WTC11 (cell line): Measurements from ENCODE around the gene TMEM92. TPM values are rescaled to one million over a fixed set of nuclear protein-coding genes. Genes with fewer than 3 reads are reported as not detected.

Source experiments
- ATAC-seq: fragments of 200-7000 bp; cut with Tn5 transposase; 2 replicates; pipeline ENCODE4 v1.10.0; 2021; ENCODE audit warnings: mild to moderate bottlenecking, moderate library complexity
- CTCF ChIA-PET: fragments of 300-600 bp; sonication (Branson Sonifier 250); formaldehyde crosslinking; loops from one replicate; lab custom pipeline; 2021; ENCODE audit warnings: antibody characterized with exemption; lab: Charles Lee
- POLR2A ChIA-PET: fragments of 350-600 bp; sonication (Branson Sonifier 250); formaldehyde crosslinking; loops from one replicate; lab custom pipeline; 2021; ENCODE audit warnings: antibody characterized with exemption; lab: Charles Lee
- DNase-seq: peaks from one replicate; pipeline ENCODE4 v3.0.0; 2021; ENCODE audit warnings: low spot score
- H3K27ac Mint-ChIP-seq: 2 replicates; pipeline ENCODE4 v1.8.0; 2021; ENCODE audit warnings: mixed read lengths
- H3K27me3 Mint-ChIP-seq: 2 replicates; pipeline ENCODE4 v1.8.0; 2021; ENCODE audit warnings: low read depth, mild to moderate bottlenecking, moderate library complexity, mixed read lengths
- H3K36me3 Mint-ChIP-seq: 2 replicates; pipeline ENCODE4 v1.8.0; 2021; ENCODE audit warnings: mixed read lengths
- H3K4me1 Mint-ChIP-seq: 2 replicates; pipeline ENCODE4 v1.8.0; 2022; ENCODE audit warnings: mixed read lengths
- H3K4me3 Mint-ChIP-seq: 2 replicates; pipeline ENCODE4 v1.8.0; 2021; ENCODE audit warnings: mild to moderate bottlenecking, moderate library complexity, mixed read lengths
- H3K9me3 Mint-ChIP-seq: 2 replicates; pipeline ENCODE4 v1.8.0; 2021; ENCODE audit warnings: mixed read lengths
- AR ChIP-seq: fragments of 250-450 bp; sonication (Bioruptor Pico); IDR thresholded peaks from 2 replicates; pipeline ENCODE4 v1.9.0; 2021; ENCODE audit warnings: mild to moderate bottlenecking
- CREB1 ChIP-seq: sonication (generic); formaldehyde crosslinking; IDR thresholded peaks from 2 replicates; pipeline ENCODE4 v1.8.0; 2023; ENCODE audit warnings: mild to moderate bottlenecking, missing genetic modification reagents
- E2F1 ChIP-seq: sonication (generic); formaldehyde crosslinking; IDR thresholded peaks from 2 replicates; pipeline ENCODE4 v1.8.0; 2022; ENCODE audit warnings: mild to moderate bottlenecking, missing genetic modification reagents
- E2F4 ChIP-seq: sonication (generic); formaldehyde crosslinking; IDR thresholded peaks from 2 replicates; pipeline ENCODE4 v1.8.1; 2022; ENCODE audit warnings: low read depth, mild to moderate bottlenecking, moderate library complexity, missing genetic modification reagents, borderline replicate concordance
- E2F5 ChIP-seq: sonication (generic); formaldehyde crosslinking; IDR thresholded peaks from 2 replicates; pipeline ENCODE4 v1.8.1; 2022; ENCODE audit warnings: mild to moderate bottlenecking, moderate library complexity, missing genetic modification reagents
- GRHL2 ChIP-seq: fragments of 250-450 bp; sonication (Bioruptor Pico); IDR thresholded peaks from 2 replicates; pipeline ENCODE4 v1.8.0; 2022; ENCODE audit warnings: mild to moderate bottlenecking, moderate library complexity; ENCODE audit not compliant: insufficient replicate concordance, severe bottlenecking
- HMGA2 ChIP-seq: fragments of 250-450 bp; sonication (Bioruptor Pico); IDR thresholded peaks from 2 replicates; pipeline ENCODE4 v1.4.0; 2021; ENCODE audit warnings: mild to moderate bottlenecking, moderate library complexity
- IRF1 ChIP-seq: sonication (generic); formaldehyde crosslinking; IDR thresholded peaks from 2 replicates; pipeline ENCODE4 v1.8.0; 2023; ENCODE audit warnings: missing genetic modification reagents
- KAT7 ChIP-seq: sonication (generic); formaldehyde crosslinking; IDR thresholded peaks from 2 replicates; pipeline ENCODE4 v1.8.1; 2023; ENCODE audit warnings: missing genetic modification reagents, mild to moderate bottlenecking, borderline replicate concordance
- MYBL2 ChIP-seq: sonication (generic); formaldehyde crosslinking; IDR thresholded peaks from 2 replicates; pipeline ENCODE4 v1.8.1; 2023; ENCODE audit warnings: mild to moderate bottlenecking, moderate library complexity, missing genetic modification reagents
- TEAD1 ChIP-seq: sonication (generic); formaldehyde crosslinking; IDR thresholded peaks from 2 replicates; pipeline ENCODE4 v1.8.0; 2022; ENCODE audit warnings: mild to moderate bottlenecking, missing genetic modification reagents
- TEAD4 ChIP-seq: sonication (generic); formaldehyde crosslinking; IDR thresholded peaks from 2 replicates; pipeline ENCODE4 v1.8.0; 2022; ENCODE audit warnings: mild to moderate bottlenecking, missing genetic modification reagents
- ZNF263 ChIP-seq: sonication (generic); formaldehyde crosslinking; IDR thresholded peaks from 2 replicates; pipeline ENCODE4 v1.8.1; 2022; ENCODE audit warnings: low read depth, mild to moderate bottlenecking, moderate library complexity, missing genetic modification reagents
- ZNF281 ChIP-seq: sonication (generic); formaldehyde crosslinking; IDR thresholded peaks from 2 replicates; pipeline ENCODE4 v1.8.0; 2023; ENCODE audit warnings: mild to moderate bottlenecking, missing genetic modification reagents
- ZNF396 ChIP-seq: fragments of 250-450 bp; sonication (Bioruptor Pico); IDR thresholded peaks from 2 replicates; pipeline ENCODE4 v1.8.0; 2021; ENCODE audit warnings: mild to moderate bottlenecking, moderate library complexity, borderline replicate concordance
- total RNA-seq: library from RNA; stranded (reverse); gene quantifications from 3 replicates; pipeline ENCODE4 v1.2.3, GENCODE V29; 2021

Gene TMEM92
- total RNA-seq, 1 experiment from 2014 or later, result 9.8 TPM

GRCh38 chr17:50262001-50262794 lies 12.1 kb upstream of the TMEM92 start:
- no peaks in the 10 kb centered on the region for H3K9me3 Mint-ChIP-seq
- H3K4me3 Mint-ChIP-seq, result no peak overlapping the region
- no peak for TF ChIP-seq KAT7 (CRISPR knock-in tag)
- TF ChIP-seq ZNF281 (CRISPR knock-in tag), result no peak
- TF ChIP-seq TEAD4 (CRISPR knock-in tag), result no peak
- no peak for TF ChIP-seq AR (CRISPR knock-in tag)
- no peak for TF ChIP-seq ZNF396 (CRISPR knock-in tag)
- TF ChIP-seq HMGA2 (CRISPR knock-in tag), result no peak
- no peak for TF ChIP-seq MYBL2 (CRISPR knock-in tag)
- TF ChIP-seq TEAD1, result no peak
- TF ChIP-seq E2F5 (CRISPR knock-in tag), result no peak
- TF ChIP-seq CREB1 (CRISPR knock-in tag), result no peak
- no peak for TF ChIP-seq IRF1 (CRISPR knock-in tag)
- no peak for TF ChIP-seq E2F4 (CRISPR knock-in tag)
- TF ChIP-seq E2F1 (CRISPR knock-in tag), result no peak
- no peak for TF ChIP-seq GRHL2 (CRISPR knock-in tag)
- no peak for TF ChIP-seq ZNF263 (CRISPR knock-in tag)
- TF ChIP-seq, all 79 proteins: peak for 0
- ATAC-seq, result no peak
- Mint-ChIP-seq H3K27me3 (no peaks in the 10 kb centered on the region; the same call in 1 of the 2 replicates), H3K4me1 (peaks cover 18% of the 10 kb centered on the region), H3K27ac (no peak overlapping the region), H3K36me3 (no peaks in the 10 kb centered on the region)
- no peak for DNase-seq
- ChIA-PET POLR2A (no interaction called here), CTCF (interaction anchor here (1.2 kb wide), 2 partner anchors 10 to 62 kb away, joined by 3 read pairs; no protein-coding TSS in a partner anchor)
